Brain microvascular endothelial cell (primary cell): ENCODE results near the gene PSMD8.
"Not testable (repeated sequence)": the region's sequence is repeated elsewhere in the genome, so short reads cannot be mapped to it uniquely, and the experiment has no call there.

Experiments used
- DNase-seq: peaks from one replicate; pipeline ENCODE4 v3.0.0-alpha.2; 2020
- H3K27ac ChIP-seq: fragments of 250-450 bp; sonication (Bioruptor Pico); 2 replicates; pipeline ENCODE4 v1.5.1; 2020; ENCODE audit warnings: mild to moderate bottlenecking, moderate library complexity
- H3K27me3 ChIP-seq: fragments of 250-450 bp; sonication (Bioruptor Pico); replicated peaks from 2 replicates; pipeline ENCODE4 v1.5.1; 2020; ENCODE audit warnings: mild to moderate bottlenecking
- H3K36me3 ChIP-seq: fragments of 250-450 bp; sonication (Bioruptor Pico); replicated peaks from 2 replicates; pipeline ENCODE4 v1.5.1; 2020; ENCODE audit warnings: mild to moderate bottlenecking
- H3K4me3 ChIP-seq: 2 replicates; pipeline ENCODE4 v1.5.1; 2011; ENCODE audit warnings: low read depth, mild to moderate bottlenecking, control low read depth, low read length, moderate library complexity
- CTCF ChIP-seq: IDR thresholded peaks from 2 replicates; pipeline ENCODE4 v1.5.1; 2011; ENCODE audit warnings: low read depth, mild to moderate bottlenecking, moderate library complexity, low read length, control low read depth, inconsistent platforms; ENCODE audit errors: missing control alignments
- in situ Hi-C: cut with HindIII; loops from 2 replicates; pipeline ENCODE4 v1.10.0; 2017; ENCODE audit warnings: low sequenced_read_pairs, low pct_ligation_motif_present

Gene PSMD8

GRCh38 chr19:38335949-38336637 is 38.3 kb upstream of the PSMD8 start:
- in situ Hi-C loops, result no loop called here
- Histone ChIP-seq H3K4me3 (peak overlapping the region; percentile 83), H3K27me3 (no peaks in the 10 kb centered on the region), H3K36me3 (no peaks in the 10 kb centered on the region), H3K27ac (peak overlapping the region; percentile 73)
- DNase-seq, result peak; percentile 93
- TF ChIP-seq CTCF, result no peak

- no peaks in the 10 kb centered on the region for H3K36me3 ChIP-seq
- no peaks in the 10 kb centered on the region for H3K27me3 ChIP-seq
- H3K27ac ChIP-seq, result peak overlapping the region; percentile 35
- DNase-seq, result peak; percentile 91
- peak overlapping the region; percentile 83 for H3K4me3 ChIP-seq
- in situ Hi-C loops, result no loop called here
- TF ChIP-seq CTCF, result no peak
Measured at GRCh38 chr19:38336638-38337359, 37.6 kb upstream of the PSMD8 start.

DNA sequence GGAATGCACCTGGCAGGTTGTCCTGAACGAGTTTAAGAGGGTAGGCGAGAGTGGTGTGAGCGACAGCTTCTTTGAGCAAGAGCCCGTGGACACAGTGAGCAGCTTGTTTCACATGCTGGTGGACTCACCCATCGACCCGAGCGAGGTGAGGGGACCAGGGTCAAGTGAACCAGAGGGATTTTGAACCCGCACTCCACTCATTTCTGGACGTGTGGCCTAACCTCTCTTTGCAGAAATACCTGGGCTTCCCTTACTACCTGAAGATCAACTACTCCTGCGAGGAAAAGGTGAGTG is 37.1 kb upstream of the PSMD8 start:
- TF ChIP-seq CTCF, result no peak
- H3K36me3 ChIP-seq, result no peaks in the 10 kb centered on the region
- in situ Hi-C loops, result no loop called here
- no peak for DNase-seq
- peak overlapping the region; percentile 83 for H3K4me3 ChIP-seq
- no peak overlapping the region for H3K27ac ChIP-seq
- H3K27me3 ChIP-seq, result no peaks in the 10 kb centered on the region

- H3K27me3 ChIP-seq, DNase-seq, H3K36me3 ChIP-seq, H3K27ac ChIP-seq, H3K4me3 ChIP-seq, in situ Hi-C loops: not testable (repeated sequence)
Measured at GRCh38 chr19:38339011-38339410, 35.4 kb upstream of the PSMD8 start.

- no peak overlapping the region for H3K27ac ChIP-seq
- TF ChIP-seq CTCF, result no peak
- in situ Hi-C loops, result no loop called here
- no peaks in the 10 kb centered on the region for H3K27me3 ChIP-seq
- no peak overlapping the region for H3K4me3 ChIP-seq
- H3K36me3 ChIP-seq, result no peaks in the 10 kb centered on the region
- DNase-seq, result no peak
Measured at GRCh38 chr19:38340927-38341326, 33.4 kb upstream of the PSMD8 start.

DNA sequence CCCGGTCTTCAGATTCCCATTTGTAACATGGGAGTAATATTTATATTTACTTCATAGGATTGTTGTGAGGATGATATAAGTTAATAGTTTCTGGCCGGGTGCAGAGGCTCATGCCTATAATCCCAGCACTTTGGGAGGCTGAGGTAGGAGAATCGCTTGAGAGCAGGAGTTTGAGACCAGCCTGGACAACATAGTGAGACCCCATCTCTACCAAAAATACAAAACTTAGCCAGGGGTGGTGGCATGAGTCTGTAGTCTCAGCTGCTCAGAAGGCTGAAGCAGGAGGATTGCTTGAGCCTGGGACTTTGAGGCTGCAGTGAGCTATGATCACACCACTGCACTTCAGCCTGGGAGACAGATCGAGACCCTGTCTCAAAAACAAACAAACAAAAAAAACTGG is 27.5 kb upstream of the PSMD8 start:
- no peak overlapping the region for H3K4me3 ChIP-seq
- in situ Hi-C loops, result no loop called here
- DNase-seq, result no peak
- TF ChIP-seq CTCF, result no peak
- no peaks in the 10 kb centered on the region for H3K36me3 ChIP-seq
- no peaks in the 10 kb centered on the region for H3K27me3 ChIP-seq
- no peak overlapping the region for H3K27ac ChIP-seq
